Endothelial cell of hepatic sinusoid (primary cell): ENCODE data around the gene SCN8A.

Experiments used
- in situ Hi-C: cut with HindIII; loops from 2 replicates; pipeline ENCODE4 v1.10.0; 2017; ENCODE audit warnings: low sequenced_read_pairs

Gene SCN8A

DNA sequence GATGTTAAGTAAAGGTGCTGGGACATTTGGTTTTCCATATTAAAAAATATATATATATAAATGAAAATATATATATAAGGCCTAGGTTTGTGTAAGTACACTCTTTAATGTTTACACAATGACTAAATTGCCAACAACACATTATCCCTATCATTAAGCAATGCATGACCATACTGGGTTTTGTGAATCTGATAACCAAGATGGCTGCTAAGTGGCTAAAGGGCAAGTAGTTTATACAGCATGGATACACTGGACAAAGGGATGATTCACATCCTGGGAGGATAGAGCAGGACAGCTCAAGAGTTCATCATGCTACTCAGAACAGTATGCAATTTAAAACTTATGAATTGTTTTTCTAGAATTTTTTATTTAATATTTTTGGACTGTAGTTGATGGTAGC lies 168.1 kb downstream of the SCN8A start:
- in situ Hi-C loops, result no loop called here

DNA sequence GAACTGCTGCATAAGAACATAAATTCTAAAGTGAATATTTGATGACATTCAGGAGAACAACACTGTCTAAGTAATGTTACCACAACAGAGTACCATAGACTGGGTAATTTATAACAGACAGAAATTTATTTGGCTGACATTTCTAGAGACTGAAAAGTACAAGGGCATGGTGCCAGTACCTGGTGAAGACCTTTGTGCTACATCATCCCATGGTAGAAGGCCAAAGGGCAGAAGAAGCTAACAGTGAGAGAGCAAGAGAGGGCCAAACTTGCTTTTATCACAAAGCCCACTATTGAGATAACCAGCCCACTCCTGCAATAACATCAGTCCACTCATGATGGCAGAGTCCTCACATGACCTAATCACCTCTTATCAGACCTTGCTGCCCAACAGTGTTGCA lies 168.7 kb downstream of the SCN8A start:
- in situ Hi-C loops, result no loop called here

DNA sequence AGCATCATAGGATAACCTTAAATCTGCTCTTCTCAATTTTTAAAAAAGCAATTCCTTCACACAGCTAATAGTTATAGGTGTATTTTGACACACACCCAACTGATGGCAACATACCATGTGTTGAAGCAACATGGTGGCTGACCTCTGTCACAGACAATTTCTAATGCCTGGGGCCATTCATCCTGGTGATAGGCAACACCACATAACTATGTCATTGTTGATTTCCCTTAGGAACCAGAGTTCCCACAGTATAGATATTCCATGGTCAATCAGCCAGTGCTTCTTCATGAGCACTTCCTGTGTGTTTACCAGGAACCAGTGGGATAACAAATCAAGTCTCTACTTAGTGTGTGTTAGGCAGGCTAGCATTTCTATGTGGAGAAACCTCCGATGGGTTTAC lies 169.2 kb downstream of the SCN8A start:
- in situ Hi-C loops, result no loop called here

DNA sequence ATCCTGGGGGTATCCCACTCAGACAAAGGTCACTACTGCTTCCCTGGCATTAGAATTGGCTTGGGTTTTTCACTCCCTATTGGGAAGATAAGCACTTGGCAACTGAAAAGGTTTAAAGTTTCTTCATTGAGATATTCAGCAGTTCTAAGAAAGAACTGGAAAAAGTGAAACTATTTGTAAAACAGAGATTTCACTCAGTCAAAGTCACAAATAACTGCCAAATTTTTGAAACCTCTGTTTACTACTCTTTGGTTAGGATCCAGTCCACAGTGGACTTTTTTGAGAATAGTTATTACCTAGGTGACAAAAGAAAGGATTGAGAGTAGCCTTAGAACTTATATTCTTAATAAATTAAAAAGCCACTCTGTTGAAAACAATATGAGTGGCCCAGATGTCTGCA lies 172.7 kb downstream of the SCN8A start:
- in situ Hi-C loops, result no loop called here

DNA sequence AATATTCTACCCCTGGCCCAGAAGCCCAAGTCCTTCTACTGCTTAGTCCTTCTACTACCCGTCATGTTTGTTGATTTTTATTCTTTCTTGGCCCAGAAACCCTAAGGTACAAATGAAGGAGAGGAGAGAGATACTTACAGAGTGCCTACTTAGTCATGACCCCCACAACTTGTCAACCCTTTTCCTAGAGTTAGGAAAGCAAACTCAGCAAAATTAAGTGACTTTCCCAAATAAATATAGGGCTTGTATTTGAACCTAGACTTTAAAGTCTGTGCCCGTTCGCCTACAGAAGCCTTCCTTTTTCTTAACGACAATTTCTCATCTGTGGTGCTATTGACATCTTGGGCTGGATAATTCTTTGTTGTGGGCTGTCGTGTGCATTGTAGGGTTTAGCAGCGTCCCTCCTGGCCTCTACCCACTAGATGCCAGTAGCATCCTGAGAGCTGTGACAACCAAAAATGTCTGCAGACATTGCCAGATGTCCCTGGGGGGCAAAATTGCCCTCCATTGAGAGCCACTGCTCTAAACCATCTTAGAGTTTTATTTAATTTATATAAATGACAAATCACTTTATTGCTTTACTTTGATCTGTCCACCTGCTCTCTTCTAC lies 175.1 kb downstream of the SCN8A start:
- in situ Hi-C loops, result loop anchor here (5.0 kb wide), 1 partner anchor 79 kb away; no protein-coding TSS in a partner anchor

DNA sequence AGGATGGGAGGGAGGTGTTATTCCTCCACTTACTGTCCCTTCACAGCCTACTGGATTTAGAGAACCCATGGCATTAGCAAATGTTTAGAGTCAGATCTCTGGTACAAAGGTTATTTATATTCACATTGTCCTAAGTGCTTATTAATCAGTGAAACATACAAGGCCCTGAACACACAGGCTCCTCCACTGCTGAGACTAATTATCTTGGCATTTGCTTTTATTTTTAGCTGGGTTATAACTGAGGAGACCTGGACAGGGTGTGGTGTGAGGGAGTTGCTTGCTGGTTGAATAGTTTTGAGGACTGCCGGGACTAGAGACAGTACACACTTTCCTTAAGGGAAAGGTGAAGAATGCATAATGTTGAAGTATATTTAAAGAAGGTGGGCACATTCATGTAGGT lies 180.0 kb downstream of the SCN8A start:
- in situ Hi-C loops, result no loop called here

DNA sequence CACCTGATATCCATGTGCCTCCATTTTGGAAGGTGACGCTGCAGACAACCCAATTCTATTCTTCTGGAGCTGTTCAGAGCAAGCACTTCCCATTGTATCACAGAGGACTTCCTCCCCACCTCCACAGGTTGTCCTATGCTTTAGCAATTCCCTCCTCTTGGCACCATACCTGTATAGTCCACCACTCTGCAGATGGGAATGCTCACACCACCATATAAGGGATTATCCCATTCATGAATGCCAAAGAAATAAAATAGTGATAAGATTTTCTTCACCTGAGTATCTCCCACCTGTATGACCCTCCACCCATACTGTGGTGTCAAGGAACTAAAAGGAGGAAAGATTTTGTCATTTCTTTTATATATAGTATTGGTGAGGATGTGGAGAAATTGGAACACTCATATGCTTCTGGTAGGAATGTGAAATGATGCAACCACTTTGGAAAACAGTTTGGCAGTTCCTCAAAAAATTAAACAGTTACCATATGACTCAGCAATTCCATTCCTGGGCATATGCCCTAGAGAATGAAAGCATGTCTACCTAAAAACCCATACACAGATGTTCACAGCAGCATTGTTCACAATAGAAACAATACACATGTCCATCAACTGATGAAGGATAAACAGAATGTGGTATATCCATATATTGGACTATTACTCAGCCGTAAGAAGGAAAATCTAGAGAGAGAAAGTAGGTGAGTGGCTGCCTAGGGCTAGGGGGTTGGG lies 182.3 kb downstream of the SCN8A start:
- in situ Hi-C loops, result no loop called here

DNA sequence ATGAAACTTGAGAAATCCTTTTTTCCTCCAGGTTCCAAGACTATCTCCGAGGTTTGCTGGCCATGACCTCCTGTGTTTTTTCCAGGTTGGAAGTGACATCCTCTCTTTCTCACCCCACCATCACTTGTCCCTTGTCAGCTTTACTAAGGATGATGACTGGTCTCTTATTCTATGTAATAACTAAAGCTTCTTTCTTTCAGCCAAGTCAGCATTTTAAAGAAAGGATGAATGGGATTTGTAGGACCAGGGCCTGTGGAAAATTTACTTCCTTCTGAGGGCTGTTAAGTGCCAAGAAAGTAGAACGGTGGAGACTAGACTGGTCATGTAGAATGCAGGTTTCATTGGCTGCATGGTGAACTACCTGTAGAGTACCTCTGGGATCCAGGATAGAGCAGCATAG lies 183.9 kb downstream of the SCN8A start:
- in situ Hi-C loops, result loop anchor here (25.0 kb wide), 1 partner anchor 338 kb away; no protein-coding TSS in a partner anchor

DNA sequence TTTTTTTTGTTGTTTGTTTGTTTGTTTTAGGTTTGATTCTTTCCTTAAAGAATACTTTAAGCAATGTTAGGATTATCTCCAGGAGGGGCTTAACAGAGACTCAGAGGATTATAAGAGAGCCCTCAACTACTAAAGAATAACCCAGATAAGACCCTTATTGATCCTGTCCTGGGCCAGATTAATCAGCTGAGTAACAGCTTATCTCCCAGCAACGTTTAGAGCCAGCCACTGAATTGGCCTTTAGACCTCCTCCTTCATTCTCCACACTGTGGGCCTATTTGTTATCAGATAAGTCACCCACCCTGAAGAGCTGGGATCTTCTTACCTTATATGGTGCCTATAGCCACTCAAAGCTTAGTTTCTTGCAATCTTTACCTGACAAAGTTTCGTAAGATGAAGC lies 186.4 kb downstream of the SCN8A start:
- in situ Hi-C loops, result loop anchor here (25.0 kb wide), 1 partner anchor 340 kb away; no protein-coding TSS in a partner anchor

DNA sequence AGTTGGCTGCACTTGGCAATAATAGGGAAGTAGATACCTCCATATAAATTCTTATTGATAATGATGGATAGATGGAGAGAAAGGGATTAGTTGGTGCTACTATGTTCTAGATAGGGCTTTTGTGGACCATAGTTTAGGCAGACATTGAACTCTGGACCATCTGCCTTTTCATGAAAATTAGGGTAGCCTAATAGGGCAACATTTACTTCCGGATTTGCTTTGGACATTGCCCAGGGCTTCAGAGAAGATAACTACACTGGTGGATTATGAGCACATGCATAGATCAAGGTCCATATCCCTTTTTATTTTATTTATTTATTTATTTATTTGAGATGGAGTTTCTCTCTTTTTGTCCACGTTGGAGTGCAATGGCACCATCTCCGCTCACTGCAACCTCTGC lies 186.9 kb downstream of the SCN8A start:
- in situ Hi-C loops, result loop anchor here (25.0 kb wide), 1 partner anchor 341 kb away; no protein-coding TSS in a partner anchor

DNA sequence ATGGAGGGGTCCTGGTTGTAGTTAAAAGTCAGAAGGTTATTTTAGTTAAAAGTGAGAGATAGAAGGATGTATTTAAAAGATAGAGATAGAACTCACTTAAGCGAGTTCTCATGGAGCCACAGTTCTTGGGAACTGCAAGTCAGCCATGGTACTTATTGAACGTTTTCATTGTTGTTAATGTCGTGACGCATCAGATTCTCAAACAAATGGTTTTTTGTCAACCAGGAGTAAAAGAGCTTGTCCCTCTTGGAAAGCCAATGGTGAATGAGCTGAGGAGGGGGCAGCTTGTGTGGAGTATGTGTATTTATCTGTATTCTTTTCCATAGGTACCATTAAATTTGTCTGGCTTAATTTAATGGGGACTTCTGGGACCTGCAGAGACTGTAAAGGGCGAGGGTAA lies 188.8 kb downstream of the SCN8A start:
- in situ Hi-C loops, result loop anchor here (25.0 kb wide), 1 partner anchor 343 kb away; no protein-coding TSS in a partner anchor

DNA sequence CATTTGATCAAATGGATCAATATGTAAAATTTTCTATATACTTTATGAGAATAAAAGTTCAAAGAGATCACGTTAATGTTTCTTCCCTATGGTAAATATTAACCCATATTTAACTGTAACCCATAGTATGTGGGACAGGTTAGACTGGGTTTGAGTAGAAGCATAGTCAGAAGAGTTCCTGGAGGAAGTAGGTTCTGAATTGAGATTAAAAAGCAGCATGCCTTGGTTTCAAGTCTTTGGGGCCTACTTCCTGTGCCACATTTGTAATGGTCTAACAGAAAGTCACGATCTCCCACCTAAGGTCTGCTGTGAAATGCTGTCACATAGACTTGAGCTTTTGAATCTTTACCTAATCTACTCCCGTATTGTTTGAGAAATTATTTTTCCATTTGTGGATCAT lies 193.7 kb downstream of the SCN8A start:
- in situ Hi-C loops, result loop anchor here (25.0 kb wide), 1 partner anchor 347 kb away; no protein-coding TSS in a partner anchor

DNA sequence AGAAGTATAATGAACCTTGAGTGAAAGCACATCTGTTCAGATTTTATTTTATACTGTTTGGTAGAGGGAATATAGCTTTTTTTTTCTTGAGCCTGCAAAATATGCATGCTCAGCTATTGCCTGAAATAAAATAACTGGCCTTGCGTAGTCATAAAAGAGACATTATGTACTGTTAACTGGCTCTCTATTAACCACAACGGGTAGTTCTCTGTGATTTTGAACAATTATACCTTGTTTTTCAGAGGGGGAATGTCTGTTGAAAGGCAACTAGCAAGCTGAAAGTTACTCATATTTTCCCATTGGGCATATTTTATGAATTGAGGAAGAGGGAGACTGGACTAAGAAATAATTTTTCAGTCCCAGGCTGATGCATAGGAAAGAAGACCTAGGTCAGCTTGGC lies 194.9 kb downstream of the SCN8A start:
- in situ Hi-C loops, result loop anchor here (25.0 kb wide), 1 partner anchor 349 kb away; no protein-coding TSS in a partner anchor

DNA sequence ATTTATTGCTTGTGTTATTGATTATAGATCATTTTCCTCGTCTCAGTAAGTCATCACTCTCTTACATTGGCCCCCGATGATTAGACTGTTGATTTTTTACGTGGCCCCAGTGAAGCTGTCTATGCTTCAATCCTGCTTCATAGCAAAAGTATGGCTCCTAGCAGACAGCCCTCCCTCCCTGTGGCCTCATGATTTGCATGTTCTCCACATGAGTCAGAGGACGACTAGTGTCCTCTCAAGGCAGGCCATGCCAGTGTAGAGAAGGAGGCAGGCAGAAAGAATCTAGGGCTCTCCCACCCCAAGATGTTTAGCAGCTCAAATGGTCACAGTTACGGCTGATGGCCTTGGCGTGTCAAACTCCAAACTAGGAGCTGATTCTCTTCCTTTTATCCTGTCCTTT lies 197.8 kb downstream of the SCN8A start:
- in situ Hi-C loops, result loop anchor here (25.0 kb wide), 1 partner anchor 352 kb away; no protein-coding TSS in a partner anchor

DNA sequence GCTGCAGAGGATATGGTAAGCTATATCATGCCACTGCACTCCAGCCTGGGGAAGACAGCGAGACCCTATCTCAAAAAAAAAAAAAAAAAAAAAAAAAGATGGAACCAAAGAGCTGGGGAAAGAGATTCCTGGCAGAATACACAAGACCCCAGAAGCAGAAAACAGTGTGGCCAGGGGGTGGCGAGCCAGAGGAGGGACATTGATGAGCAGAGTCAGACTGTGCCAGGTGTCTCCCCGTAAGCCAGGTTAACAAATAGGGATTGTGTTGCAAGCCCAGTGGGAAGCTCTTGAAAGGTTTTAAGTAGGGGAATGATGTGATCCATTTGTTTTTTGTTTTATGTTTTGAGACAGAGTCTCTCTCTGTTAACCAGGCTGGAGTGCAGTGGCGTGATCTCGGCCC lies 201.4 kb downstream of the SCN8A start:
- in situ Hi-C loops, result loop anchor here (10.0 to 25.0 kb wide), 2 partner anchors 138 to 355 kb away; no protein-coding TSS in a partner anchor

DNA sequence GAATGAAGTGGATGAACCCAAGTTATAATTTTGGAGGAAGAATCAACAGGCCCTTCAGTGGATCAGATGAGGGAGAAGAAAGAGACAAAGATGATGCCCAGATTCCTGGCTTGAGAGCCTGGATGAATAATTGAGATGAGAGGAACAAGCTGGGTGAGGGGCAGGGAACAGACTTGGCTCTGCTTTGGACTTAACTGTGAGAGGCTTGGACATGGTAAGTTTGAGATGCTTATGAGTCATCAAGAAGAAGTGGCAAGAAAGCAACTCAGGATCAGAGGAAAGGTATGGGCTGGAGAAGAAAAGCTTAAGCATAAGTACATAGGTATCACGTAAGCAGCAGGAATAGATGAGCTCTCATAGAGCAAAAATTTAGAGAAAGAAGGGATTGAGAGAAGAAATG lies 202.2 kb downstream of the SCN8A start:
- in situ Hi-C loops, result loop anchor here (10.0 to 25.0 kb wide), 2 partner anchors 138 to 356 kb away; no protein-coding TSS in a partner anchor

DNA sequence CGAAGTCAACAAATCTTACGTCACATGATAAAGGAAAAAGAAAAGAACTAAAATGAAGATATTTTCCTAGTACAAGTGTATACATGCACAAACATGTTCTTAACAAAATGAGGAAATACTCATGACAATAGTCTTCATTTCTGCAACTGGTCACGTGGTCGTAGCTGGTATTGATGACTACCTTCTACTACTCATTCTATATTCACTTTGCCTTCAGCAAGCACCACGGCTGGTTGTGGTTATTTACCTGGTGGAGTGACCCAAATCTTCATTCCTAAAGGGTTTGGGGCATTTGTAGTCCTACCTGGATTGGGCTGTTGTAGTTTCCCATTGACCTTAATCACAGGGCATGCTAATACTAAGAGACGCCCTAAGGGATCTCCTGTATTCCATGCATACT lies 206.3 kb downstream of the SCN8A start:
- in situ Hi-C loops, result loop anchor here (10.0 to 25.0 kb wide), 2 partner anchors 142 to 360 kb away; no protein-coding TSS in a partner anchor

DNA sequence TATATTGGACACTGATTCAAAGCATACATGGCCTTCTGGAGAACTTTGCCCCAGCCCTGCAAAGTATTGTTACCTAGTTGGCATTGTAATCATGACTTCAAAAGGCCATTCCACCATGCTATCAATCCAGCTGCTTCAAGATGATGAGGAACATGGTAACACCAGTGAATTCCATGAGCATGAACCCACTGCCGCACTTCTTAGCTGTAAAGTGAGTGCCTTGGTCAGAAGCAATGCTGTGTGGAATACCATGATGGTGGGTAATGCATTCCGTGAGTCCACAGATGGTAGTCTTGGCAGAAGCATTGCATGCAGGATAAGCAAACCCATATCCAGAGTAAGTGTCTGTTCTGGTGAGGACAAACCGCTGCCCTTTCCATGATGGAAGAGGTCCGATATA lies 207.0 kb downstream of the SCN8A start:
- in situ Hi-C loops, result loop anchor here (10.0 to 25.0 kb wide), 2 partner anchors 143 to 361 kb away; no protein-coding TSS in a partner anchor

DNA sequence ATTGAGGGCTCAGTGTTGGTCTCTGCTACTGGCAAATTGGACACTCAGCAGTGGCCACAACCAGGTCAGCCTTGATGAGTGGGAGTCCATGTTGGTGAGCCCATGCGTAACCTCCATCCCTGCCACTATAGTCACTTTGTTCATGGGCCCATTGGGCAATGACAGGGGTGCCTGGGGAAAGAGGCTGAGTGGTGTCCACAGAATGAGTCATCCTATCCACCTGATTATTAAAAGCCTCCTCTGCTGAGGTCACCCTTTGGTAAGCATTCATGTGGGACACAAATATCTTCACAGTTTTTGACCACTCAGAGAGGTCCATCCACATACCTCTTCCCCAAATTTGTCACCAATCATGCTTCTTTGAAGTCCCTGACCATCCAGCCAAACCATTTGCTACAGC lies 207.5 kb downstream of the SCN8A start:
- in situ Hi-C loops, result loop anchor here (10.0 to 25.0 kb wide), 2 partner anchors 144 to 361 kb away; no protein-coding TSS in a partner anchor

DNA sequence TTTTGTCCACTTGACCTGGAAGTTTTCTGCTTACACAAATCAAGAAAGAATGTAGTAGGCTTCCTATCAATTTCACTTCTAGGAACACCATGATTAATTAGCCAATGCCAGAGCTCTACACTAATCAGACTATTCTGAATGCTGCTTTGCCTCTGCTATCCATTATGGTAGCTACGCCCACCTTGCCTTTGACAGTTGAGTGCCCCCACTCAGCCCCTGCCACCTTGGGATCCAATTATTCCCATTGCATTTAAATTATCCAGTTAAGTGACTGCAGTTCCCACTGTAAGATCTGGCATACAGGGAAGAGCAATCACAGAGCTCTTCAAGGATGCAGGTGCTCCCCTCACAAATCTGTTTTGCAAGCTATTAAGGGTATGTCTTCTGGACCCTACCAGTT lies 210.0 kb downstream of the SCN8A start:
- in situ Hi-C loops, result no loop called here

DNA sequence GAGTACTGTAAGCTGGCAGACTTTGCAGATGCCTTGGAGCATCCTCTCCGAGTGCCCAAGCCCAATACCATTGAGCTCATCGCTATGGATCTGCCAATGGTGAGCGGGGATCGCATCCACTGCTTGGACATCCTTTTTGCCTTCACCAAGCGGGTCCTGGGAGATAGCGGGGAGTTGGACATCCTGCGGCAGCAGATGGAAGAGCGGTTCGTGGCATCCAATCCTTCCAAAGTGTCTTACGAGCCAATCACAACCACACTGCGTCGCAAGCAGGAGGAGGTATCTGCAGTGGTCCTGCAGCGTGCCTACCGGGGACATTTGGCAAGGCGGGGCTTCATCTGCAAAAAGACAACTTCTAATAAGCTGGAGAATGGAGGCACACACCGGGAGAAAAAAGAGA lies 215.9 kb downstream of the SCN8A start:
- in situ Hi-C loops, result no loop called here

DNA sequence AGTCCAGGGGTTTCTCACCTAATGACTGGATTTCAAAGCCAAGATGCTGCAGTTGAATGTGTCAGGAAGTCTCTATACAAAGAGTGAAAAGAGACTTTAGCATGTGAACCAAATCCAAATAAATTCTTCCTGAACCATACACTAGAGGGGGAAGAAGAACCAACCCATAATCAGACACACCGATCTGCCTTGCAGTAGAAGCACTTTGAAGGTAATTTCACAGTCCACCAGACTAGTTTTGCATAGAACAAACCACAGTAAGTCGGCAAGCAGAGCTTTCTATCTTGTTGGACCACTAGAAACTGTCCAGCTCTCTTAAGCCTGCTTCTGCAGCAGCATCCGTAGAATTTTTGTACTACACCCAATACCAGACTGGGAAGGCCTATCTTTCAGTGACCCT lies 218.2 kb downstream of the SCN8A start:
- in situ Hi-C loops, result no loop called here
